Measurements from ENCODE around the gene MAPKAP1.

The MAPKAP1 gene

GRCh38 chr9:125439434-125440272 is 267.4 kb downstream of the MAPKAP1 start:
- no peak for DNase-seq (ENCODE audit: insufficient read length, low spot score)
- FAIRE-seq = no peak

GRCh38 chr9:125438506-125439433 is 268.2 kb downstream of the MAPKAP1 start:
- FAIRE-seq (no peak), DNase-seq (ENCODE audit: insufficient read length, low spot score) (no peak)

- no peak for DNase-seq (ENCODE audit: insufficient read length, low spot score)
- FAIRE-seq = no peak
These were observed 269.2 kb downstream of the MAPKAP1 start for GRCh38 chr9:125437771-125438221.

GRCh38 chr9:125436613-125437443 is 270.2 kb downstream of the MAPKAP1 start:
- DNase-seq (ENCODE audit: insufficient read length, low spot score) = no peak
- FAIRE-seq = no peak

- DNase-seq (ENCODE audit: insufficient read length, low spot score) = no peak
- FAIRE-seq = no peak
These were observed 271.0 kb downstream of the MAPKAP1 start for GRCh38 chr9:125435776-125436612.

GRCh38 chr9:125434986-125435775 is 271.8 kb downstream of the MAPKAP1 start:
- FAIRE-seq (no peak), DNase-seq (ENCODE audit: insufficient read length, low spot score) (no peak)

GRCh38 chr9:125433461-125434011 is 273.5 kb downstream of the MAPKAP1 start:
- FAIRE-seq = no peak
- no peak for DNase-seq (ENCODE audit: insufficient read length, low spot score)

GRCh38 chr9:125432715-125433385 is 274.2 kb downstream of the MAPKAP1 start:
- DNase-seq (ENCODE audit: insufficient read length, low spot score) = no peak
- FAIRE-seq = no peak

- FAIRE-seq (no peak), DNase-seq (ENCODE audit: insufficient read length, low spot score) (no peak)
These were observed 275.2 kb downstream of the MAPKAP1 start for GRCh38 chr9:125431741-125432271.

GRCh38 chr9:125431012-125431305 is 276.0 kb downstream of the MAPKAP1 start:
- no peak for DNase-seq (ENCODE audit: insufficient read length, low spot score)

GRCh38 chr9:125430161-125431011 is 276.6 kb downstream of the MAPKAP1 start:
- no peak for DNase-seq (ENCODE audit: insufficient read length, low spot score)
- FAIRE-seq = no peak

More at GRCh38 chr9:125431012-125431305, 276.0 kb downstream of the MAPKAP1 start:
- FAIRE-seq = no peak

GRCh38 chr9:125429476-125430160 is 277.4 kb downstream of the MAPKAP1 start:
- no peak for DNase-seq (ENCODE audit: insufficient read length, low spot score)
- no peak for FAIRE-seq

- no peak for FAIRE-seq
- no peak for DNase-seq (ENCODE audit: insufficient read length, low spot score)
These were observed 278.0 kb downstream of the MAPKAP1 start for GRCh38 chr9:125428902-125429467.

GRCh38 chr9:125428060-125428901 is 278.7 kb downstream of the MAPKAP1 start:
- no peak for FAIRE-seq
- DNase-seq (ENCODE audit: insufficient read length, low spot score) = peak; percentile 40

GRCh38 chr9:125427556-125427955 is 279.5 kb downstream of the MAPKAP1 start:
- FAIRE-seq = no peak
- DNase-seq (ENCODE audit: insufficient read length, low spot score) = no peak

All from HTR-8/SVneo (cell line).